OCI-LY1 (cell line): ENCODE data around the gene PLEK.

Source experiments
- H2AFZ ChIP-seq: fragments of 200-600 bp; sonication (generic), shearing (Covaris generic); 2 replicates; pipeline ENCODE4 v1.6.0; 2014; ENCODE audit warnings: antibody characterized with exemption, mild to moderate bottlenecking, low read length
- H3F3A ChIP-seq: fragments of 200-600 bp; sonication (generic), shearing (Covaris generic); 2 replicates; pipeline ENCODE4 v1.6.0; 2014; ENCODE audit warnings: mild to moderate bottlenecking, antibody characterized with exemption, low read length, moderate library complexity; ENCODE audit not compliant: insufficient read depth
- H3K27ac ChIP-seq: fragments of 200-600 bp; sonication (generic); 2 replicates; pipeline ENCODE4 v1.5.1; 2014; ENCODE audit warnings: low read length, mixed run types, mild to moderate bottlenecking, low read depth; ENCODE audit not compliant: poor library complexity, severe bottlenecking
- H3K27me3 ChIP-seq: fragments of 200-600 bp; sonication (generic); 2 replicates; pipeline ENCODE4 v1.6.0; 2014; ENCODE audit warnings: antibody characterized with exemption, mild to moderate bottlenecking, low read length, moderate library complexity; ENCODE audit not compliant: insufficient read depth
- H3K36me3 ChIP-seq: fragments of 200-600 bp; sonication (generic); 2 replicates; pipeline ENCODE4 v1.6.1; 2014; ENCODE audit warnings: mild to moderate bottlenecking, antibody characterized with exemption, low read length, moderate library complexity, mixed read lengths; ENCODE audit not compliant: insufficient read depth
- H3K4me1 ChIP-seq: fragments of 200-600 bp; sonication (generic); 2 replicates; pipeline ENCODE4 v1.5.1; 2014; ENCODE audit warnings: mild to moderate bottlenecking, low read length, moderate library complexity; ENCODE audit not compliant: insufficient read depth, severe bottlenecking
- H3K4me2 ChIP-seq: fragments of 200-600 bp; sonication (generic), shearing (Covaris generic); 2 replicates; pipeline ENCODE4 v1.6.1; 2014; ENCODE audit warnings: low read length
- H3K4me3 ChIP-seq: fragments of 200-600 bp; sonication (generic); 2 replicates; pipeline ENCODE4 v1.5.1; 2014; ENCODE audit warnings: low read length, low read depth, mild to moderate bottlenecking, mixed read lengths; ENCODE audit not compliant: poor library complexity, severe bottlenecking
- H3K79me2 ChIP-seq: fragments of 200-600 bp; shearing (Covaris generic); 2 replicates; pipeline ENCODE4 v1.6.1; 2016; ENCODE audit warnings: mixed run types, low read length, mixed read lengths; ENCODE audit not compliant: insufficient read depth
- H3K9ac ChIP-seq: fragments of 200-600 bp; sonication (generic), shearing (Covaris generic); 2 replicates; pipeline ENCODE4 v1.6.1; 2014; ENCODE audit warnings: mild to moderate bottlenecking, low read length, mixed read lengths
- H3K9me2 ChIP-seq: fragments of 200-600 bp; sonication (generic), shearing (Covaris generic); 2 replicates; pipeline ENCODE4 v1.6.1; 2014; ENCODE audit warnings: low read depth, mild to moderate bottlenecking, low read length, mixed read lengths
- H3K9me3 ChIP-seq: fragments of 200-600 bp; shearing (Covaris generic); 2 replicates; pipeline ENCODE4 v1.6.1; 2014; ENCODE audit warnings: low read length, mixed read lengths
- H4K20me1 ChIP-seq: fragments of 200-600 bp; sonication (generic), shearing (Covaris generic); 2 replicates; pipeline ENCODE4 v1.6.0; 2016; ENCODE audit warnings: mild to moderate bottlenecking, low read length; ENCODE audit not compliant: insufficient read depth
- EZH2 ChIP-seq: fragments of 200-600 bp; sonication (generic), shearing (Covaris generic); IDR thresholded peaks from 2 replicates; pipeline ENCODE4 v1.8.0; 2017; ENCODE audit warnings: borderline replicate concordance, mixed run types, mild to moderate bottlenecking, antibody characterized with exemption, low read length, moderate library complexity, mixed read lengths
- TF ChIP-seq, protein P1 (sequence below): fragments of 200-600 bp; sonication (generic), shearing (Covaris generic); IDR thresholded peaks from 2 replicates; pipeline ENCODE4 v1.5.1; 2017; ENCODE audit warnings: mild to moderate bottlenecking, antibody characterized with exemption, low read length, moderate library complexity, mixed read lengths

Gene PLEK

DNA sequence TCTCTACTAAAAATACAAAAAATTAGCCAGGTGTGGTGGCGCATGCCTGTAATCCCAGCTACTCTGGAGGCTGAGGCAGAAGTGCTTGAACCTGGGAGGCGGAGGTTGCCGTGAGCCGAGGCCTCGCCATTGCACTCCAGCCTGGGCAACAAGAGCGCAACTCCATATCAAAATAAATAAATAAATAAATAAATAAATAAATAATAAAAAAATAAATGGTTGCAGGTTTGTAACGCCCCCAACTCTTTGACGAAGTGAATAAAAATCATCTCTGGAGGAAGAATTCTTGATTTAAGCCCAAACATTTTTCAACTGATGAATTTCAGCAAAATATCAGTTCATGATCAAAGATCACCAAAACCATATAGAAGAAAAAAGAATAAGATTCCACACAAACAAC lies 32.1 kb upstream of the PLEK start:
- Histone ChIP-seq H2AFZ (no peak overlapping the region), H3K4me3 (no peak overlapping the region), H4K20me1 (no peaks in the 10 kb centered on the region), H3K27me3 (no peaks in the 10 kb centered on the region), H3K27ac (no peak overlapping the region), H3K4me2 (no peak overlapping the region), H3K36me3 (no peaks in the 10 kb centered on the region), H3K9ac (no peak overlapping the region), H3K79me2 (no peaks in the 10 kb centered on the region), H3F3A (no peaks in the 10 kb centered on the region), H3K4me1 (no peaks in the 10 kb centered on the region), H3K9me2 (no peaks in the 10 kb centered on the region), H3K9me3 (no peaks in the 10 kb centered on the region)
- TF ChIP-seq EZH2 = no peak
- TF ChIP-seq, protein P1, sequence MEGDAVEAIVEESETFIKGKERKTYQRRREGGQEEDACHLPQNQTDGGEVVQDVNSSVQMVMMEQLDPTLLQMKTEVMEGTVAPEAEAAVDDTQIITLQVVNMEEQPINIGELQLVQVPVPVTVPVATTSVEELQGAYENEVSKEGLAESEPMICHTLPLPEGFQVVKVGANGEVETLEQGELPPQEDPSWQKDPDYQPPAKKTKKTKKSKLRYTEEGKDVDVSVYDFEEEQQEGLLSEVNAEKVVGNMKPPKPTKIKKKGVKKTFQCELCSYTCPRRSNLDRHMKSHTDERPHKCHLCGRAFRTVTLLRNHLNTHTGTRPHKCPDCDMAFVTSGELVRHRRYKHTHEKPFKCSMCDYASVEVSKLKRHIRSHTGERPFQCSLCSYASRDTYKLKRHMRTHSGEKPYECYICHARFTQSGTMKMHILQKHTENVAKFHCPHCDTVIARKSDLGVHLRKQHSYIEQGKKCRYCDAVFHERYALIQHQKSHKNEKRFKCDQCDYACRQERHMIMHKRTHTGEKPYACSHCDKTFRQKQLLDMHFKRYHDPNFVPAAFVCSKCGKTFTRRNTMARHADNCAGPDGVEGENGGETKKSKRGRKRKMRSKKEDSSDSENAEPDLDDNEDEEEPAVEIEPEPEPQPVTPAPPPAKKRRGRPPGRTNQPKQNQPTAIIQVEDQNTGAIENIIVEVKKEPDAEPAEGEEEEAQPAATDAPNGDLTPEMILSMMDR = no peak

DNA sequence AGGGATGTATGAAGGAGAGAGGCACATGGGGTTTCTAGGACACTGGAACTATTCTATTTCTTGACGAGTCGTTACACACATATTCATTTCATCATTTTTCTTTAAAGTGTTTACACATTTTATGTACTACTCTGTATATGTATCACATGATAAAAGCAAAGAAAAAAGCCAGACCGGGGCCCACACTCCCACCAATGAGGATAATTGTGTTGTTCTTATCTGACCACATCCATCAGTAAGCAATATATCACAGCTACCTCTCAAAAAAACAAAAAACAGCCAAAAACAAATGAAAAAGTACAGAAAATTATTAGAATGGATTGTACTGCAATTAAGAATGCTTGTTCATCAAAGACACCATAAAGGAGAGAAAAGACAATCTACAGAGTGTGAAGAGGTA lies 31.2 kb upstream of the PLEK start:
- no peaks in the 10 kb centered on the region for H3K4me1 ChIP-seq
- no peak overlapping the region for H2AFZ ChIP-seq
- no peak overlapping the region for H3K4me3 ChIP-seq
- H3K9me3 ChIP-seq = no peaks in the 10 kb centered on the region
- TF ChIP-seq, protein P1 = no peak
- TF ChIP-seq EZH2 = no peak
- no peak overlapping the region for H3K27ac ChIP-seq
- no peaks in the 10 kb centered on the region for H3K36me3 ChIP-seq
- H3K9me2 ChIP-seq = no peaks in the 10 kb centered on the region
- H3K27me3 ChIP-seq = no peaks in the 10 kb centered on the region
- H4K20me1 ChIP-seq = no peaks in the 10 kb centered on the region
- no peaks in the 10 kb centered on the region for H3F3A ChIP-seq
- H3K9ac ChIP-seq = no peak overlapping the region
- H3K4me2 ChIP-seq = no peak overlapping the region
- H3K79me2 ChIP-seq = no peaks in the 10 kb centered on the region

DNA sequence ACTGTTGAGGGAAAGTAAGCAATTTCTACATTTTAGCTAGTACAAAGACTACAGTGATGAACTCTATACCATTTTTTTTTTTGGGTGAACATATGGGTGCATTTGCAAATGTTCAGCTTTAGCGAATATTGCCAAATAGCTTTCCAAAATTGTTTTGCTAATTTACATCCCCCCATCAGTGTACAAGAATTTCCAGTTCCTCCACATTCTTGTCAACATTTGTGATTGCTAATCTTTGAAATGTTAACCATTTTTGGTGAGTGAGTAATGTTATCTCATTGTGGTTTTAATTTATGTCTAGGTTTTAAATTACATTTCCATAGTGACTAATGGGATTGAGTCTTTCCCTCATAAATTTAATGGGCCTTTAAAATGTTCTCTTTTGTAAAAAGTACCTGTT lies 28.9 kb upstream of the PLEK start:
- H2AFZ ChIP-seq = no peak overlapping the region
- no peak overlapping the region for H3K27ac ChIP-seq
- H3K4me1 ChIP-seq = no peaks in the 10 kb centered on the region
- no peak overlapping the region for H3K4me3 ChIP-seq
- H3K36me3 ChIP-seq = no peaks in the 10 kb centered on the region
- no peak overlapping the region for H3K4me2 ChIP-seq
- H3K79me2 ChIP-seq = no peaks in the 10 kb centered on the region
- H4K20me1 ChIP-seq = no peaks in the 10 kb centered on the region
- no peaks in the 10 kb centered on the region for H3K9me3 ChIP-seq
- no peak overlapping the region for H3K9ac ChIP-seq
- no peaks in the 10 kb centered on the region for H3F3A ChIP-seq
- TF ChIP-seq, protein P1 = no peak
- TF ChIP-seq EZH2 = no peak
- H3K9me2 ChIP-seq = no peaks in the 10 kb centered on the region
- no peaks in the 10 kb centered on the region for H3K27me3 ChIP-seq
